Right lobe of liver (tissue), 4 donors: ENCODE results near the gene KMT2E.

Experiments used
- POLR2A ChIP-seq: fragments of 450-650 bp; IDR thresholded peaks from one replicate; pipeline ENCODE4 v1.6.1; 2017; ENCODE audit warnings: antibody characterized with exemption, mild to moderate bottlenecking
- TF ChIP-seq, protein P1 (sequence below), 4 donors: fragments of 200-600 bp in 3 of 4; fragments of 450-650 bp in 1 of 4; IDR thresholded peaks; one replicate each; pipeline versions ENCODE4 v1.5.1 to v1.8.0; 2016 to 2022; ENCODE audit warnings: antibody characterized with exemption in 4 of 4, mild to moderate bottlenecking in 2 of 4
- donor health status: DM: no; HTN: no; CAD: no.
- donor health status: DM: no; HTN: no; CAD: no.
- donor health status: DM: no; HTN: yes; CAD: no.

DNA sequence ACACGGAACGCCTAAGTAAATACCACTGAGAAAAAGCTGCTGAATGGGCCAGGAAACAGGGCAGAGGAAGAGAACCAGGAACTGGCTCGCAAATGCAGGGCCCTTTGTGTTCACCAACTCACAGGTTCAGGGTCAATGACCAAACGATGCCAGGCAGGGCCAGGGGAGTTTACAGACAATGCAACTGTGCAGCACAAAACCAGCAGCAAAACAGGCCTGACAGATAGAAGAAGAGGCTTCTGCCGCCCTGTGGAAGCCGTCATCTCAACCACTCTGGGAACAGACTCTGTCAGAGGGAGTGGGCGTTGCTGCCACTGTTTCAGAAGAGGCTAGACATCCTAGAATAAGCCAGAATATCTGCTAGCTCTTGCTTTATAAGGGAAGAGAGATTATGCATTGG, 117.9 kb downstream of the KMT2E start:
- TF ChIP-seq, protein P1, sequence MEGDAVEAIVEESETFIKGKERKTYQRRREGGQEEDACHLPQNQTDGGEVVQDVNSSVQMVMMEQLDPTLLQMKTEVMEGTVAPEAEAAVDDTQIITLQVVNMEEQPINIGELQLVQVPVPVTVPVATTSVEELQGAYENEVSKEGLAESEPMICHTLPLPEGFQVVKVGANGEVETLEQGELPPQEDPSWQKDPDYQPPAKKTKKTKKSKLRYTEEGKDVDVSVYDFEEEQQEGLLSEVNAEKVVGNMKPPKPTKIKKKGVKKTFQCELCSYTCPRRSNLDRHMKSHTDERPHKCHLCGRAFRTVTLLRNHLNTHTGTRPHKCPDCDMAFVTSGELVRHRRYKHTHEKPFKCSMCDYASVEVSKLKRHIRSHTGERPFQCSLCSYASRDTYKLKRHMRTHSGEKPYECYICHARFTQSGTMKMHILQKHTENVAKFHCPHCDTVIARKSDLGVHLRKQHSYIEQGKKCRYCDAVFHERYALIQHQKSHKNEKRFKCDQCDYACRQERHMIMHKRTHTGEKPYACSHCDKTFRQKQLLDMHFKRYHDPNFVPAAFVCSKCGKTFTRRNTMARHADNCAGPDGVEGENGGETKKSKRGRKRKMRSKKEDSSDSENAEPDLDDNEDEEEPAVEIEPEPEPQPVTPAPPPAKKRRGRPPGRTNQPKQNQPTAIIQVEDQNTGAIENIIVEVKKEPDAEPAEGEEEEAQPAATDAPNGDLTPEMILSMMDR (IDR thresholded peaks at IDR 0.05), result no peak
- TF ChIP-seq POLR2A, result no peak
